Parathyroid adenoma (tissue), 2 donors: Measurements from ENCODE around the gene ZNF831.

ENCODE experiments used
- H2AFZ ChIP-seq: fragments of 300-600 bp; sonication (generic); one replicate; pipeline ENCODE4 v1.7.0; 2017; ENCODE audit warnings: antibody characterized with exemption, mild to moderate bottlenecking
- H3K27ac ChIP-seq: fragments of 300-600 bp; sonication (generic); one replicate; pipeline ENCODE4 v1.7.0; 2017
- H3K27me3 ChIP-seq: fragments of 300-600 bp; sonication (generic); one replicate; pipeline ENCODE4 v1.7.0; 2017; ENCODE audit warnings: low read length; ENCODE audit not compliant: control insufficient read depth, insufficient read depth
- H3K36me3 ChIP-seq: fragments of 300-600 bp; sonication (generic); one replicate; pipeline ENCODE4 v1.7.0; 2017; ENCODE audit warnings: low read length; ENCODE audit not compliant: control insufficient read depth, insufficient read depth
- H3K4me1 ChIP-seq: fragments of 300-600 bp; sonication (generic); one replicate; pipeline ENCODE4 v1.7.0; 2017; ENCODE audit warnings: control low read depth
- H3K4me2 ChIP-seq: fragments of 300-600 bp; sonication (generic); one replicate; pipeline ENCODE4 v1.7.0; 2017; ENCODE audit warnings: low read length
- H3K4me3 ChIP-seq: fragments of 300-600 bp; sonication (generic); one replicate; pipeline ENCODE4 v1.7.0; 2017; ENCODE audit warnings: low read depth, low read length
- H3K79me2 ChIP-seq: fragments of 300-600 bp; sonication (generic); one replicate; pipeline ENCODE4 v1.7.0; 2017; ENCODE audit warnings: control low read depth
- H3K9ac ChIP-seq: fragments of 300-600 bp; sonication (generic); one replicate; pipeline ENCODE4 v1.7.0; 2017; ENCODE audit warnings: mild to moderate bottlenecking
- H3K9me3 ChIP-seq: fragments of 300-600 bp; sonication (generic); one replicate; pipeline ENCODE4 v1.7.0; 2017; ENCODE audit warnings: low read length; ENCODE audit not compliant: control insufficient read depth
- TF ChIP-seq, protein P1 (sequence below): fragments of 300-600 bp; sonication (generic); IDR thresholded peaks from one replicate; pipeline ENCODE4 v1.7.0; 2017; ENCODE audit warnings: antibody characterized with exemption, mild to moderate bottlenecking
- donor health status: primary hyperparathyroidism.

The ZNF831 gene

DNA sequence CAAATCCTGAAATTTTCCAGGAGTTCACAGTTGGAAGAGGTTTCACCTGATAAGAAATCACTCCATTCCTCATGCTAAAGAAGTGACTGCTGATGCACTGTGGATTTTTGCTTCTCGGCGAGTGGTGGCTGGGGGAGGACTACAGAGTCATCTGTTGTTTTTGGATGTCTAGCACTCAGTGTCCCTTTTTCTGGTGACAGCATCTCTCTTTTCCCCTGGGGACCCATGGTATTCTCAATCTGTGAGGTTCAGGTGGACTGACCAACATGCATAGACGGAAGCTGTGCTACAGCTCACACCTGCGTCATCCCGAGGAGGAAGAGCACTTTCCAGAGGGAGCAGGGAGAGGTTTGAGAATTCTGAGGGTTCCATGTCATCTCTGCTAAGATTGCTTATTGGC lies 42.7 kb upstream of the ZNF831 start:
- TF ChIP-seq, protein P1, sequence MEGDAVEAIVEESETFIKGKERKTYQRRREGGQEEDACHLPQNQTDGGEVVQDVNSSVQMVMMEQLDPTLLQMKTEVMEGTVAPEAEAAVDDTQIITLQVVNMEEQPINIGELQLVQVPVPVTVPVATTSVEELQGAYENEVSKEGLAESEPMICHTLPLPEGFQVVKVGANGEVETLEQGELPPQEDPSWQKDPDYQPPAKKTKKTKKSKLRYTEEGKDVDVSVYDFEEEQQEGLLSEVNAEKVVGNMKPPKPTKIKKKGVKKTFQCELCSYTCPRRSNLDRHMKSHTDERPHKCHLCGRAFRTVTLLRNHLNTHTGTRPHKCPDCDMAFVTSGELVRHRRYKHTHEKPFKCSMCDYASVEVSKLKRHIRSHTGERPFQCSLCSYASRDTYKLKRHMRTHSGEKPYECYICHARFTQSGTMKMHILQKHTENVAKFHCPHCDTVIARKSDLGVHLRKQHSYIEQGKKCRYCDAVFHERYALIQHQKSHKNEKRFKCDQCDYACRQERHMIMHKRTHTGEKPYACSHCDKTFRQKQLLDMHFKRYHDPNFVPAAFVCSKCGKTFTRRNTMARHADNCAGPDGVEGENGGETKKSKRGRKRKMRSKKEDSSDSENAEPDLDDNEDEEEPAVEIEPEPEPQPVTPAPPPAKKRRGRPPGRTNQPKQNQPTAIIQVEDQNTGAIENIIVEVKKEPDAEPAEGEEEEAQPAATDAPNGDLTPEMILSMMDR, result no peak
- Histone ChIP-seq H3K4me2 (no peak overlapping the region), H3K27ac (no peak overlapping the region), H3K27me3 (no peaks in the 10 kb centered on the region), H3K4me1 (no peaks in the 10 kb centered on the region), H3K79me2 (no peaks in the 10 kb centered on the region), H3K9me3 (no peaks in the 10 kb centered on the region), H3K4me3 (no peak overlapping the region), H3K36me3 (no peaks in the 10 kb centered on the region), H3K9ac (no peak overlapping the region), H2AFZ (no peak overlapping the region)

DNA sequence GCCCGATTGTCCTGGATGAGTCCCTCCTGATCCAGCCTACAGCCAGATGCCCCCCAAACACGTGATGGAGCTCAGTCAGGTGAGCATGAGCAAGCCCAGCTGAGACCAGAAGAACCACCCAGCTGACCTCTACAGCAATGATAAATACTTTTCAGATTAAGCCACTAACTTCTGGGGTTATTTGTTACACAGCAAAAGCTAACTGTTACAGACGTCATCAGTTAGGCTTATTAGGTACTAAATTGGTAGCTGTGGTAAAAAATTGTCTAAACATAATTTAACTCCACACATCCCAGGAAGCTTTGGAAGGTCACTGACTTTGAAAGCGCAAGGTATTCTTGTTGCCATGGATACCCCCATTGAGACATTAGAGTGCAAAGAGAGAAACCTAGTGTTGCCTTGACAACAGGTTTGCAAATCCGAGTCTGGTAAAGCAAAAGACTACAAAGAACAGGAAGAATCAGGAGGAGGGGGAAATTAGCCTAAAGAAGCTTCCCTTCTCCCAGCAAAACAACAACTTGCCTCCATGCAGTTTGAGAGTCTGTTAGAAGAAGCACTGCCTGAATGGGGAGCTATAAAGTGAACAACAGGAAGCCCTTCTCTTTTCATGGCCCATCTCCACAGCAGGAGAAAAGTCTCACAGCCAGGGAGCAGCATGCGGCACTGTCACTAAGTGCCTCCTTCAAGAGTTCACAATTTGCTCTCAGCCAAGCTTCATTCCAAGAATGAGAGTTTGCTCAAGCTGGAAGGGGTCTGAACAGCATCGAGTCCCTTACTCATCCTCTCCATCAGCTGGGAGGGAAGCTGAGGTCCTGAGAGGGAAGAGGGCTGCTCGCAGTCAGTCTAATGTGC lies 41.7 kb upstream of the ZNF831 start:
- H3K9ac ChIP-seq, result no peak overlapping the region
- no peak overlapping the region for H2AFZ ChIP-seq
- H3K79me2 ChIP-seq, result no peaks in the 10 kb centered on the region
- H3K9me3 ChIP-seq, result no peaks in the 10 kb centered on the region
- H3K27me3 ChIP-seq, result no peaks in the 10 kb centered on the region
- TF ChIP-seq, protein P1, result no peak
- no peak overlapping the region for H3K4me2 ChIP-seq
- H3K4me1 ChIP-seq, result no peaks in the 10 kb centered on the region
- no peak overlapping the region for H3K4me3 ChIP-seq
- H3K27ac ChIP-seq, result no peak overlapping the region
- no peaks in the 10 kb centered on the region for H3K36me3 ChIP-seq

DNA sequence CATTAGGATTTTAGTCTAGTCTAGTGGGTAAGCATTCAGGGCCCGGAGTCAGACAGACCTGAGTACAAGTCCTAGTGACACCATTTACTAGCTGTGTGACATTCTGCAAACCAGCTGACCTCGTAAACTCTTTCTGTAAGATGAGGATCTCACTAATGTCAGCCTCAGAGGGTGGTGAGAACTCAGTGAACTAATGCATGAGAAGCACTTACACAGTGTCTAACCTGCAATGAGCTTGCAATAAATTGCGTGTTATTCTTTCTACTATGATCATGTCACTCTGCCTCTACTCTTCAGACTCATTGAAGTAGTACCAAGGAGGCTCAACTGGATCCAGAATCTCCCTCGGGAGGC lies 41.1 kb upstream of the ZNF831 start:
- Histone ChIP-seq H3K27ac (no peak overlapping the region), H3K4me1 (no peaks in the 10 kb centered on the region), H2AFZ (no peak overlapping the region), H3K4me3 (no peak overlapping the region), H3K9ac (no peak overlapping the region), H3K36me3 (no peaks in the 10 kb centered on the region), H3K9me3 (no peaks in the 10 kb centered on the region), H3K27me3 (no peaks in the 10 kb centered on the region), H3K79me2 (no peaks in the 10 kb centered on the region), H3K4me2 (no peak overlapping the region)
- TF ChIP-seq, protein P1, result no peak

DNA sequence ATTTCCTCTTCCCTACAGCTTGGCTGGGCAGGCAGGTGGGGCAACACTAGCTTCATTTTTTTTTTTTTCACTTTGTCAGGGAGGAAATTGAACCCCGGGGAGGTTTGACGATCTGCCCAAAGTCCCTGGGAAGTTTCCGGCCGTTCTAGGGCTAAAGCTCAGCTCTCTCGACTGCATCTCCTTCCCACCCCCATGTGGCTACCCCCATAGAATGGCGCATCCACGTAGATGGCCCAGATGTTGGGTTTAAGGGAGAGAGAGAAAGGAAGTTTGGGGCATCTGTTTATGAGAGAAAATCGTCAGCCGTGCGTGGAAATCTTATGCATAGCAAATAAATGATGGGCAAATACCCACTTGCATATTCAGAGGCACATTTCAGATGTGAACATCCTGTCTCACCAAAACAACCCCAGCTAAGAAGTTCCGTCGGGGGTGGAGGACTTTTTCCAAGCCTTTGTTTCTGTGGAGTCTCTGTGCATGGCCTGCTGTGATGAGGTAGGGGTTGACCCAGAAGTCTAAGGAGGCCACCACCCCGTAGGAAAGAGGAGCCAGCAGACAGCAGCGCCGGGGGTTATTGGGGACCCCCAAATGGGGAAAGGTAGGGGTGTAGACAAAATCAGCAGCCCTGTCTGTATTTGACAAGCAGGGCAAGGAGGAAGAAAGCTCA lies 40.5 kb upstream of the ZNF831 start:
- Histone ChIP-seq H3K4me2 (no peak overlapping the region), H3K36me3 (no peaks in the 10 kb centered on the region), H3K9me3 (no peaks in the 10 kb centered on the region), H3K9ac (no peak overlapping the region), H3K4me1 (no peaks in the 10 kb centered on the region), H3K4me3 (no peak overlapping the region), H3K79me2 (no peaks in the 10 kb centered on the region), H3K27ac (no peak overlapping the region), H2AFZ (no peak overlapping the region), H3K27me3 (no peaks in the 10 kb centered on the region)
- TF ChIP-seq, protein P1, result no peak
